NCI-H2029 treated with DMSO at 0.1 percent for 48 hours (cell line): ENCODE data around the gene KIFC3.
"Not testable (repeated sequence)": the region's sequence is repeated elsewhere in the genome, so short reads cannot be mapped to it uniquely, and the experiment has no call there.

Experiments used
- DNase-seq: peaks from one replicate; lab custom pipeline; 2025; lab: John Stamatoyannopoulos, UW

The KIFC3 gene

GRCh38 chr16:57752581-57753447 lies 49.5 kb downstream of the KIFC3 start:
- DNase-seq = no peak

- DNase-seq = no peak
These were observed 50.1 kb downstream of the KIFC3 start for GRCh38 chr16:57752203-57752580.

- DNase-seq = no peak
These were observed 50.6 kb downstream of the KIFC3 start for GRCh38 chr16:57751539-57752202.

DNA sequence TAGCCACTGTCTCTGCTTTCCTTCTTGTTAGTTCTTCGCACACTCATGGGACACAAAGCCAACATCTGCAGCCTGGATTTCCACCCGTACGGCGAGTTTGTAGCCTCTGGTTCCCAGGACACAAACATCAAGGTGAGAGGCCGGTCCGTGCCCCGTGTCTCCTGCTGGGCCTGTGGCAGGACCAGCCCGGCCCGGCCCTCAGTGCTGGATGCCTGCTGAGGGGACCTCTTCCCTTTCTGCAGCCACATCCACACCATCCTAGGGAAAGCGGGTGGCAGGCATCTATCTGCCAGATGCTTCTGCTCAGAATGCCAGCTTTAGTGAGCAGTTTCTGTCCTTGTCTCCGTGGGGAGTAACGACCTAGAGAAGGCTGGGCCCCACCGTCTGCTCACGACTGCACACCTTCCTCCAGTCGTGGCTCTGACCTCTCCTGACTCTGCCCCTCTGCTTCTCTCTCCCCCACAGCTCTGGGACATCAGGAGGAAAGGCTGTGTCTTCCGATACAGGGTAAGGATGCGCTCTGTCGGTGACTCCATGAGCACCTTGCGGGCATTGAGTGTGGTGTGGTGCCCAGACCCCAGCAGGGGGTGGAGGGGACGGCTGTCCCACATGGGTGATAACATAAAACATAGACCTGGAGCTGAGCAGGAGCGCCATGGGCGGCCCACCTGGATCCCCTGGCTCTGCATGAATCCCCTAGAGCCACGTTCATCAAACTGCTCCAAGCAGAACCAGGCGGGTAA lies 51.3 kb downstream of the KIFC3 start:
- DNase-seq = no peak

- no peak for DNase-seq
These were observed 52.3 kb downstream of the KIFC3 start for GRCh38 chr16:57749856-57750452.

GRCh38 chr16:57749101-57749692 lies 53.1 kb downstream of the KIFC3 start:
- DNase-seq = no peak

GRCh38 chr16:57748596-57748995 lies 53.7 kb downstream of the KIFC3 start:
- DNase-seq = no peak

DNA sequence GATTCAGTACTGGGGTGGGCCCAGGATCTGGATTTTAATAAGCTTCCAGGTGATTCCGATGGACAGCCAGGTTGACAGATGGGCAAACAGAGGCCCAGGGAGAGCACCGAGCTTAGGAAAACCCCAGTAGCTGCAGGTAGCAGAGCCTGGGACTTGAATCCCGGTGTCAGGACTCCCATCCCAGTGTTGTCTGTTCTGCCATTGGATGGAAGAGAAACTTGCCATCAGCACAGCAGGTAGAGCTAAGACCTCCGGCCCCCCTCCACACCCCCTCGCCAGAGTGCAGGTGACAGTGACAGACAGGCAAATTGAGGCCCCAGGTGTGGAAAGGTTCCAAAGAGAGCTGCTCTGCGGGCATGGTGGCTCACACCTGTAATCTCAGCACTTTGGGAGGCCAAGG lies 54.3 kb downstream of the KIFC3 start:
- no peak for DNase-seq

GRCh38 chr16:57747496-57747895 lies 54.8 kb downstream of the KIFC3 start:
- no peak for DNase-seq

DNA sequence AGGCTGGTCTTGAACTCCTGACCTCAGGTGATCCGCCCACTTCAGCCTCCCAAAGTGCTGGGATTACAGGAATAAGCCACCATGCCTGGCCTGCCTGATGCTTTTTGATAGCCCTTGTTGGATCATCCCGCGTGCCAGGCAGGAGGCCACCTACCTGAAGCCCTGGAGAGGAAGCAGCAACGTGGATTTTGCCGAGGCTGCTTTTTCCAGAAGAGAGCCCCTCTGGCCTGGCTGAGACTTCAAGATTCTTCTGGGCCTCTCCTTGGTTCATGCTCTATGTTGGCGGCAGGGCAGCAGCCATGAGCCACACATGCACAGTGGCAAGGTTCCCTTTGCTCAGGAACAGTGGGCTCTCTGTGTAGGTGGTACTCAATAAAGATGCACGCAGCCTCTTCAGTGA lies 55.2 kb downstream of the KIFC3 start:
- DNase-seq = no peak

DNA sequence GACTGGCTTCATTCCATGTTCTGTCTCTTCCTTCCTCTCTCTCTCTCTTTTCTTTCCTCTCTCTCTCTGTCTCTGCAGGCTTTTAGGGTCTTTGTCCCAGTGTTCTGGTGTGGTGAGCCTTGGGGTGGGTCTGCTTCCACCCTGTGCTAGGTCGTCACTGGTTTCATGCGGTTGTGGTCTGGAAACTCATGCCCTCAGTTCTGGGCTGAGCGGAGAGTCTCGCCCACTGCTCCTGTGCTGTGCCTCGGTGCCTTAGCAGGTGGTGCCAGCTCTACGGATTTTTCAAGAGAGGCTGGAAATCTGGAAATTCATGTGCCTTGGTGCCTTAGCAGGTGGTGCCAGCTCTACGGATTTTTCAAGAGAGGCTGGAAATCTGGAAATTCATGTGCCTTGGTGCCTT lies 56.0 kb downstream of the KIFC3 start:
- not testable (repeated sequence) for DNase-seq

- DNase-seq = no peak
These were observed 56.5 kb downstream of the KIFC3 start for GRCh38 chr16:57745768-57746167.

DNA sequence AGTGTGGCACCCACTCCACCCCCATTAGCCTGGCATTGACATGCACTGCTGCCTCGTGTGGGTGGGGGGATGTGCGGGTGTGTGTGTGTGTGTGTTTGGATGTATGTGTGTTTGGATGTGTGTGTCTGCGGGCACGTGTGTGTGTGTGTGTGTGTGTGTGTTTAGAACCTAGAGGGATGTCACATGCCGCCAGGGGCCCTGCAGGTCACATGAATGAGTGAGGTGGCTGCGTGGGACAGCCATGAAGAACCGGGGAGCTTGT lies 57.7 kb downstream of the KIFC3 start:
- DNase-seq = no peak

GRCh38 chr16:57743886-57744641 lies 58.2 kb downstream of the KIFC3 start:
- DNase-seq = no peak

- no peak for DNase-seq
These were observed 58.8 kb downstream of the KIFC3 start for GRCh38 chr16:57743458-57743857.

- no peak for DNase-seq
These were observed 59.7 kb downstream of the KIFC3 start for GRCh38 chr16:57742543-57742942.

DNA sequence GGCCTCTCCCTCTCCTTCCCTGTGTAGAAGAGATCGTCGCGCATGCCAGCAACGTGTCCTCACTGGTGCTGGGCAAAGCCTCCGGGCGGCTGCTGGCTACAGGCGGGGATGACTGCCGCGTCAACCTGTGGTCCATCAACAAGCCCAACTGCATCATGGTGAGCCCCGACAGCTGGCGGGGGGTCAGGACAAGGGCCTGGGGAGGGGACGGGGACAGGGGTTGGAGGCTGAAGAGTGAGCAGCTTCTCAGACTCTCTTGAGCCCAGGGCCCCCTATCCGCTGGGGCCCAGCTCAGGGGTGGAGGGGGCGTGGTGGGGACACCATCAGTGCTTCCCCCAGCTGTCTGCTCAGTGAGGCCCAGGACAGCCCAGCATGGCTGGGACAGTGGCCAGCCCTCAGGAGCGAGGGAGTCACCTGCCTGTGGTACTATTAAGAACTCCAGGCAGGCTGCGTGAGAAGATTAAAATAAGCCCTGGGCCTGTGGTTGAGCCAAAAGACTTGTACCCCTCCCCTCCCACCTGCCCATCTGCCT lies 60.6 kb downstream of the KIFC3 start:
- DNase-seq = no peak

- no peak for DNase-seq
These were observed 61.7 kb downstream of the KIFC3 start for GRCh38 chr16:57740423-57741071.

DNA sequence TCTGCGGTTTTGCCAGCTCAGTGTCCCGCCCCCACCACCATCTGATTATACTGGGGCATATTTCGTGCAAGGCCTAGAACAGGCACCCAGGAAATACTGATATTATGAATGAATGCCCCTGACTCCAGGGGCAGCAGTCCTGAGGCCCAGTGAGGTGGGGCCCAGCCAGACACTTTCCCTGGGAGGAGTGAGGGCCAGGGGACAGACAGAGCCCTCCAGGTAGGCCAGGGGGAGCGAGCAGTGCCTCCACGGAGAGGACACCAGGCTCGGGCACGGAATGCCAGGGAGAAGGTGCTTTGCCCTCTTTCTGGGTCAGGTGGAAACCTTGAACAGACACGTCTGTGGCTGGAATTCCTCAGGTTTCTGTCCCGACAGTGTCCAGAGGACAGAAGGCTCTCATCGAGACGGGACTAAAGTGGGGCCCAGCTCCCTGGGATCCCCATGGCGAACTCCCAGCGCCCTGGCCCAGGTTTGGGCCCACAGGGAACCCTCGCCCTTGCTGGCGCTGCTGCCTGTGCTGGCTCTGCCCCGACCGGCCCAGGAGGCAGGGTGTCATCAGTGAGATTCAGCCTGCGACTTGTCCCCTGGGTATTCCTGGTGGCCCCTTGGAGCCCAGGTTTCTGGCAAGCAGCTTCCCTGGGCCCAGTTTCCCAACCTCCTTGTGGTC lies 62.4 kb downstream of the KIFC3 start:
- no peak for DNase-seq

GRCh38 chr16:57738844-57739243 lies 63.4 kb downstream of the KIFC3 start:
- no peak for DNase-seq
